ENCODE data around the gene PPT2.
"Not testable (repeated sequence)": the region's sequence is repeated elsewhere in the genome, so short reads cannot be mapped to it uniquely, and the experiment has no call there.

The PPT2 gene

GRCh38 chr6:32211432-32211831 lies 57.5 kb downstream of the PPT2 start:
- not testable (repeated sequence) for H3K27me3 Mint-ChIP-seq; H3K9me3 Mint-ChIP-seq (ENCODE audit: low read depth); H3K4me3 Mint-ChIP-seq; H3K4me1 Mint-ChIP-seq (ENCODE audit: low read depth); H3K27ac Mint-ChIP-seq; H3K36me3 Mint-ChIP-seq

DNA sequence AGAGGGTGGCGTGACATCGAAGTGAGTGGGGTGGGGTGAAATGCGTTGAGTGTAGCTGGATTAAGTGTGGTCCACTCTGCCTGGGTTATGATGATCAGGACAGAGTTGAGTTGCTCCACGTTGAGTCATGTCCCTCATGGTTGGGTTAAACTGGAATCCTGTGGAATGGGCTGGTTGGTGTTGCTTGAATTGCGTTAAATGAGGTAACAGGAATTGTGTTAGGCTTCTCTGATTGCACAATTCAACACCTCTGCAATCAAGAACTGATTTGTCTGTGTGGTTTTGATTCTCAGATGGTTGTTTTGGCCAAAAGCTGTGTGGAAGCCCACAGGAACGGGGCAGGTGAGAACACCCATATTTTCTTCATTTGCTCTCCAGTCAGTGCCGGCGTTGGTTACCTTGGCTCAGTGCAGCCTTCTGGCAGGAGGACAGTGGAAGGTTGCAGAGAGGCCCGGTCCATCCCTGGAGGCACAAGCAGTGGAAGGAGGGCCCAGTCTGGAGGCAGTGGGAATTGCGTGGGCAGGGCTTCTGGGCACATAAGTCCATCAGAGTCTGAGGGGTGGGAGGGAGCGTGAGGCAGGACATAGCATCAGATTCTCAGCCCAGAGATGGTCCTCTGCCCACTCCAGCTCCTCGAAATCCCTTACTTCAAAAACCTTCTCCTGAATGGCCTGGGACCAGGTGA lies 58.3 kb downstream of the PPT2 start:
- no peaks in the 10 kb centered on the region for H3K4me1 Mint-ChIP-seq (ENCODE audit: low read depth)
- H3K9me3 Mint-ChIP-seq (ENCODE audit: low read depth): no peaks in the 10 kb centered on the region
- H3K27ac Mint-ChIP-seq: no peak overlapping the region
- no peak overlapping the region for H3K4me3 Mint-ChIP-seq
- no peaks in the 10 kb centered on the region for H3K36me3 Mint-ChIP-seq
- no peaks in the 10 kb centered on the region for H3K27me3 Mint-ChIP-seq

Data from activated naive CD8-positive, alpha-beta T cell (primary cell).